Neuronal stem cell (in vitro differentiated cells): Measurements from ENCODE around the gene ALPL.
A peak's percentile ranks its signal among the peaks of the same experiment; 100 is the strongest.

ENCODE experiments used
- DNase-seq: peaks from one replicate; pipeline ENCODE4 v3.0.0-alpha.2; 2013; ENCODE audit warnings: low spot score
- H2AFZ ChIP-seq: one replicate; pipeline ENCODE4 v1.6.1; 2013; ENCODE audit warnings: mild to moderate bottlenecking, low read length, inconsistent platforms
- H2AK5ac ChIP-seq: 2 replicates; pipeline ENCODE4 v1.6.1; 2013; ENCODE audit warnings: low read depth, mild to moderate bottlenecking, inconsistent platforms, low read length, moderate library complexity, mixed read lengths
- H2BK120ac ChIP-seq: 2 replicates; pipeline ENCODE4 v1.6.1; 2013; ENCODE audit warnings: low read depth, mild to moderate bottlenecking, inconsistent platforms, low read length, moderate library complexity, mixed read lengths
- H2BK12ac ChIP-seq: one replicate; pipeline ENCODE4 v1.6.1; 2013; ENCODE audit warnings: low read length, inconsistent platforms
- H2BK15ac ChIP-seq: 2 replicates; pipeline ENCODE4 v1.6.1; 2013; ENCODE audit warnings: mild to moderate bottlenecking, low read length, inconsistent platforms, mixed read lengths
- H2BK5ac ChIP-seq: one replicate; pipeline ENCODE4 v1.6.1; 2013; ENCODE audit warnings: inconsistent platforms, mild to moderate bottlenecking, low read length, moderate library complexity
- H3K14ac ChIP-seq: one replicate; pipeline ENCODE4 v1.6.1; 2013; ENCODE audit warnings: low read length, inconsistent platforms
- H3K18ac ChIP-seq: 2 replicates; pipeline ENCODE4 v1.6.1; 2013; ENCODE audit warnings: low read length, inconsistent platforms
- H3K23ac ChIP-seq: 2 replicates; pipeline ENCODE4 v1.6.1; 2013; ENCODE audit warnings: low read depth, mild to moderate bottlenecking, mixed read lengths, low read length, inconsistent platforms; ENCODE audit not compliant: poor library complexity
- H3K27ac ChIP-seq: replicated peaks from 3 replicates; pipeline ENCODE4 v1.5.1; 2013; ENCODE audit warnings: low read length, inconsistent platforms
- H3K27me3 ChIP-seq, 3 experiments: 2 replicates each; pipeline ENCODE4 v1.6.1; 2013; ENCODE audit warnings: low read length in 3 of 3, mild to moderate bottlenecking in 2 of 3, inconsistent platforms in 1 of 3, low read depth in 1 of 3, mixed read lengths in 1 of 3, moderate library complexity in 1 of 3; ENCODE audit not compliant: control insufficient read depth in 3 of 3, insufficient read depth in 3 of 3
- H3K36me3 ChIP-seq, 2 donors: replicated peaks in 1 of 2; 2 replicates each; pipeline ENCODE4 v1.6.1; 2013; ENCODE audit warnings: low read length in 2 of 2; ENCODE audit not compliant: control insufficient read depth in 2 of 2, insufficient read depth in 2 of 2
- H3K4ac ChIP-seq: 2 replicates; pipeline ENCODE4 v1.6.1; 2013; ENCODE audit warnings: inconsistent platforms, mild to moderate bottlenecking, low read length, moderate library complexity
- H3K4me1 ChIP-seq, 2 donors: 1 replicate in 1 of 2; 2 replicates in 1 of 2; pipeline ENCODE4 v1.6.1; 2013; ENCODE audit warnings: low read length in 2 of 2, low read depth in 1 of 2; ENCODE audit not compliant: control insufficient read depth in 2 of 2, insufficient read depth in 1 of 2
- H3K4me2 ChIP-seq: one replicate; pipeline ENCODE4 v1.6.1; 2013; ENCODE audit warnings: mild to moderate bottlenecking, low read length, inconsistent platforms; ENCODE audit not compliant: insufficient read depth, poor library complexity, severe bottlenecking
- H3K4me3 ChIP-seq, 2 donors: 2 replicates each; pipeline ENCODE4 v1.5.1; 2013; ENCODE audit warnings: low read length in 2 of 2, mild to moderate bottlenecking in 2 of 2, inconsistent platforms in 1 of 2, moderate library complexity in 1 of 2
- H3K79me1 ChIP-seq: one replicate; pipeline ENCODE4 v1.6.1; 2013; ENCODE audit warnings: low read depth, mild to moderate bottlenecking, inconsistent platforms, low read length, moderate library complexity
- H3K9ac ChIP-seq: one replicate; pipeline ENCODE4 v1.6.1; 2013; ENCODE audit warnings: mild to moderate bottlenecking, low read depth, low read length, inconsistent platforms; ENCODE audit not compliant: poor library complexity
- H3K9me3 ChIP-seq, 2 donors: replicated peaks in 1 of 2; 2 replicates each; pipeline versions ENCODE3 to v1.6.1; 2013; ENCODE audit warnings: low read length in 2 of 2, mild to moderate bottlenecking in 2 of 2, inconsistent platforms in 1 of 2, low read depth in 1 of 2, mixed read lengths in 1 of 2, moderate library complexity in 1 of 2; ENCODE audit not compliant: control insufficient read depth in 2 of 2, insufficient read depth in 1 of 2
- H4K8ac ChIP-seq: one replicate; pipeline ENCODE4 v1.6.1; 2013; ENCODE audit warnings: low read depth, mild to moderate bottlenecking, inconsistent platforms, low read length, moderate library complexity
- H4K91ac ChIP-seq: one replicate; pipeline ENCODE4 v1.6.1; 2013; ENCODE audit warnings: low read length, low read depth, mild to moderate bottlenecking, inconsistent platforms; ENCODE audit not compliant: poor library complexity
- WGBS, 2 donors: extraction: QIAGEN DNeasy Blood & Tissue Kit; methylation state at CpG; one replicate each; pipeline ENCODE4 v1.1.7; 2013; ENCODE audit warnings: missing lambda C conversion rate in 2 of 2, mixed read lengths in 1 of 2; ENCODE audit not compliant: insufficient read length in 2 of 2, insufficient replicate concordance in 1 of 2; ENCODE audit errors: extremely low coverage in 2 of 2; 5-methylcytosine and 5-hydroxymethylcytosine counted together

ALPL gene

DNA sequence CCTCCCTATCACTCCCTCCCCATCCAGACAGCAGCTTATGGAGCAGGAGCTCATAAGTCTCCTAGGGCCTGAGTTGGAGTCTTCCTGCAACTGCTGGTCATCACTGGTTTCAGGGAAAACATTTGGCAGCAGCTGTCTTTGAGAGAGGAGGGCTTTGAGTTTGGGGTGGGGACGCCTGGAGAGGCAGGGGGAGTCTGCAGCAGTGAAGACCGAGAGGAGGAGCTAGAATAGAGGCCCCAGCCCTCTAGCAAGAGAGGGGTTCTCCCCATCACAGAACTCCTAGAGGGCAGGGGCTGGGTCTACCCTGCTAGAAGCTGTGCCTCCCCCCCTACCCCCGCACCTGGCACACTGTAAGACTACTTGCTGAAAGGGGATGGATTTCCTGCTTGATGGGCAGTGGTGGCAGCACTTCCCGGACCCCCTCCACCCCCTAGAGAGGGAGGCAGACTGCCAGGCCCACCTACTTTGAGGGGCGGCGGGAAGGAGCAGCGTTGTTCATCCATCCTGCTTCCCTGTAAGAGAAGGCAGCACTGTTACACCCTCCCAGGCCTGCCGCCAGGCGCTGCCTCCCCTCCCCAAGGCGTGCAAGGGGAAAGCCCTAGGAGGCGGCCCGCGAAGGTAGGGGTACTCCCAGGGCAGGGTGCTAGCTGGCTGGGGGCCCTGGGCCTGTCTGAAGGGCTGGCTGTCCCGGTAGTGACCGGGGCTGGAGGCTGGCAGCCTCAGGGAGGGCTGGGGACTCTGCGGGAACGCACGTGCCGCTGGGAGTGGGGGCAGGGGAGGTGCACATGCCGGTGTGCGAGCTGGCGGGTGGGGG, 109.5 kb downstream of the ALPL start:
- no peak for DNase-seq
- Histone ChIP-seq H3K4me3 (no peak overlapping the region), H3K79me1 (no peaks in the 10 kb centered on the region), H2BK120ac (no peak overlapping the region), H4K8ac (peak overlapping the region; percentile 45), H2BK15ac (peak overlapping the region; percentile 59), H3K14ac (peak overlapping the region; percentile 65), H3K27me3 (peaks cover 0 to 55% (median 19%) of the 10 kb centered on the region in 3 experiments), H3K27ac (no peak overlapping the region), H2BK5ac (peak overlapping the region; percentile 54), H3K23ac (peak overlapping the region; percentile 94), H3K9me3 (no peaks in the 10 kb centered on the region), H3K18ac (peak overlapping the region; percentile 95), H3K36me3 (no peaks in the 10 kb centered on the region), H3K4ac (no peak overlapping the region), H2AK5ac (peak overlapping the region; percentile 32), H3K9ac (peak overlapping the region; percentile 85), H2AFZ (peak overlapping the region; percentile 77), H3K4me2 (no peak overlapping the region), H4K91ac (no peak overlapping the region), H2BK12ac (no peak overlapping the region), H3K4me1 (peaks cover 11 to 14% of the 10 kb centered on the region in 2 donors)
- WGBS, 2 donors: no CpG with 5 or more reads among the region's 22 CpGs

DNA sequence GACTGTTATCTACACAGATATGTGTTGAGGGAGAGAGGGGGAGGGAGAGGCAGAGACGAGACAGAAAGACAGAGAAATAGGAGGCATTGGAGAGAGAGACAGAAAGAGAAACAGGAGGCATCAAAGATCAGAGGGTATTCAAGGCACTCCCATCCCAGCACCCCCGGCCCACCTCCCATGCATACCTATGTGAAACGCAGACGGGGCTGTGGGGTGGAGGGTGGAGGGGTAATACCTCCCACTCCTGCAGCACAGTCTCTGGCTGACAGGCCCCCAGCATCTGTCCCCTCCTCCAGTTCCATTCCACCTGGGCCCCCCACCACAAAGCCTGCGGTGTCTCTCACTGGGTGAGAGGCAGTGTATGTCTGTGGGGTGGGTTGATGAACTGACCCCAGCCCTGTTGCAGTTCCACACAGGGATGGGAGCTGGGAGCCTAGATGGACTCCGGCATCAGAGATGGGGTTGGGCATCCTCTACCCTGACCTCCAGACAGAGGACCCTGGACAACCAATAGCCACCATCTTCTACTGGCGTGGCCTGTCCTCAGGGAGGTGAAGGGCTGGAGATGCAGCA, 110.2 kb downstream of the ALPL start:
- Histone ChIP-seq H3K4me2 (no peak overlapping the region), H3K4me3 (no peak overlapping the region), H3K27ac (no peak overlapping the region), H3K9me3 (no peaks in the 10 kb centered on the region), H2BK15ac (peak overlapping the region; percentile 68), H3K4ac (no peak overlapping the region), H2AFZ (peak overlapping the region; percentile 77), H3K14ac (peak overlapping the region; percentile 63), H4K91ac (no peak overlapping the region), H3K23ac (no peak overlapping the region), H2BK120ac (no peak overlapping the region), H3K9ac (no peak overlapping the region), H3K79me1 (no peaks in the 10 kb centered on the region), H3K36me3 (no peaks in the 10 kb centered on the region), H2BK5ac (peak overlapping the region; percentile 17), H3K4me1 (peaks cover 11 to 14% of the 10 kb centered on the region in 2 donors), H3K18ac (peak overlapping the region; percentile 78), H2AK5ac (no peak overlapping the region), H4K8ac (no peak overlapping the region), H3K27me3 (peaks cover 0 to 62% (median 19%) of the 10 kb centered on the region in 3 experiments), H2BK12ac (no peak overlapping the region)
- DNase-seq: no peak
- no CpG with 5 or more reads among the region's 7 CpGs for WGBS, 2 donors

DNA sequence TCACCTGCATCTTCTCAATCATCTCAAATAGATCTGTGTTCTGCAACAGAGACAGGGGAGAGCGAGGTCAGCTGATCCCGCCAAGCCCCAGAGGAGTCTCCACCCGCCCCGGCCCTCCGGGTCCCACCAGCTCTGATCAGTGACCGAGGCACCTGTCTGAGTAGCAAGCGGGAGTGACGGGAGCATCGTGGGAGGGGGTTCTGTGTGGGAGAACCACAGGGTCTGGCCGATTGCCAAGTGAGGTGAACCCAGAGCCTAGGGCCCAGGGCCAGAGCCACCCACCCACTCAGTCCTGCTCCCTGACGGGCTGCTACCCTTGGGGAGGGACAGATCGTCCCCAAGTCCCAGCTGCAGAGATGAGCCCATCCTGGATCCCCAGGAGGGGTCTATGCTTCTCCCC, 110.8 kb downstream of the ALPL start:
- H3K14ac ChIP-seq: no peak overlapping the region
- H3K9ac ChIP-seq: no peak overlapping the region
- no peak overlapping the region for H2BK12ac ChIP-seq
- no peak overlapping the region for H3K18ac ChIP-seq
- H3K4me3 ChIP-seq: no peak overlapping the region
- DNase-seq: no peak
- H3K27ac ChIP-seq: no peak overlapping the region
- H4K91ac ChIP-seq: no peak overlapping the region
- no peak overlapping the region for H2BK15ac ChIP-seq
- H2BK5ac ChIP-seq: peak overlapping the region; percentile 76
- peak overlapping the region; percentile 56 for H2AK5ac ChIP-seq
- H3K23ac ChIP-seq: no peak overlapping the region
- H3K9me3 ChIP-seq: no peaks in the 10 kb centered on the region
- H3K27me3 ChIP-seq: peaks cover 0 to 62% (median 19%) of the 10 kb centered on the region in 3 experiments
- no peak overlapping the region for H2BK120ac ChIP-seq
- no peak overlapping the region for H2AFZ ChIP-seq
- H3K4ac ChIP-seq: no peak overlapping the region
- H3K36me3 ChIP-seq: no peaks in the 10 kb centered on the region
- no peak overlapping the region for H4K8ac ChIP-seq
- peaks cover 11 to 14% of the 10 kb centered on the region in 2 donors for H3K4me1 ChIP-seq
- no peaks in the 10 kb centered on the region for H3K79me1 ChIP-seq
- no peak overlapping the region for H3K4me2 ChIP-seq
- no CpG with 5 or more reads among the region's 12 CpGs for WGBS, 2 donors

DNA sequence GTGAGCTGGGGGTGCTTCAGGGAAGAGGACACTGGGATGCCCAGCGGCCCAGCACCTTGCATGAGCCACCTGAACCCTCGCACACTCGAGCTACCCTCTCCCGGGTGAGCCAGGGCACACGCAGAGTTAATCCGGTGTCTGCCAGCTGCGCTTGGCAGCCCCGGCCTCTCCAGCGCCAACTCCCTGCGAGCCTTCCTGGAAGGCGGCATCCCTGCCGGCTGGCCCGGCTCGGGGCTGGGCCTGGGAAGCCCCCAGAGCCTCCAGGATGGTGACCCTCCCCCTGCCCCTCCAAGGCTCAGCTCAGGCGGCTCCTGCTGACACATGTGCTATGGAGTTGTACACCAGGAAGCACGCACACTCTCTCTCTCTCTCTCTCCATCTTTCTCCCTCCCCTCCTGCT, 111.3 kb downstream of the ALPL start:
- H3K14ac ChIP-seq: no peak overlapping the region
- no peak overlapping the region for H2BK12ac ChIP-seq
- no peak overlapping the region for H2BK15ac ChIP-seq
- no peak overlapping the region for H2AK5ac ChIP-seq
- no peaks in the 10 kb centered on the region for H3K79me1 ChIP-seq
- no peaks in the 10 kb centered on the region for H3K9me3 ChIP-seq
- no peak overlapping the region for H3K27ac ChIP-seq
- no CpG with 5 or more reads among the region's 16 CpGs for WGBS, 2 donors
- no peak overlapping the region for H3K4me3 ChIP-seq
- H3K18ac ChIP-seq: peak overlapping the region; percentile 11
- H4K8ac ChIP-seq: no peak overlapping the region
- no peak for DNase-seq
- no peak overlapping the region for H2BK120ac ChIP-seq
- H3K23ac ChIP-seq: peak overlapping the region; percentile 44
- H3K9ac ChIP-seq: no peak overlapping the region
- H3K27me3 ChIP-seq: peaks cover 0 to 62% (median 19%) of the 10 kb centered on the region in 3 experiments
- H4K91ac ChIP-seq: no peak overlapping the region
- peaks cover 11 to 14% of the 10 kb centered on the region in 2 donors for H3K4me1 ChIP-seq
- no peaks in the 10 kb centered on the region for H3K36me3 ChIP-seq
- H2BK5ac ChIP-seq: peak overlapping the region; percentile 76
- H2AFZ ChIP-seq: no peak overlapping the region
- no peak overlapping the region for H3K4me2 ChIP-seq
- no peak overlapping the region for H3K4ac ChIP-seq
